H54 (cell line): Measurements from ENCODE around the gene BCL2.
A peak's percentile ranks its signal among the peaks of the same experiment; 100 is the strongest.

Experiments used
- DNase-seq: peaks from one replicate; pipeline ENCODE4 v3.0.0; 2011; ENCODE audit warnings: low spot score, mixed read lengths; ENCODE audit not compliant: insufficient read length
- FAIRE-seq: peaks from 3 replicates; lab custom pipeline; 2011; peaks lifted over from hg19 to GRCh38; lab: Jason Lieb, UNC
- POLR2A ChIP-seq: IDR thresholded peaks from 2 replicates; pipeline ENCODE4 v1.6.1; 2011; ENCODE audit warnings: low read depth, mild to moderate bottlenecking, low read length

Gene BCL2

GRCh38 chr18:63155169-63155852 lies 164.3 kb downstream of the BCL2 start:
- FAIRE-seq (no peak), DNase-seq (peak; percentile 44)

GRCh38 chr18:63154350-63155152 lies 165.0 kb downstream of the BCL2 start:
- no peak for FAIRE-seq
- no peak for TF ChIP-seq POLR2A

More at GRCh38 chr18:63155169-63155852, 164.3 kb downstream of the BCL2 start:
- TF ChIP-seq POLR2A: no peak

GRCh38 chr18:63152791-63153190 lies 166.8 kb downstream of the BCL2 start:
- TF ChIP-seq POLR2A: no peak
- no peak for DNase-seq

More at GRCh38 chr18:63154350-63155152, 165.0 kb downstream of the BCL2 start:
- DNase-seq: no peak

GRCh38 chr18:63152096-63152495 lies 167.5 kb downstream of the BCL2 start:
- DNase-seq (no peak), FAIRE-seq (no peak)

More at GRCh38 chr18:63152791-63153190, 166.8 kb downstream of the BCL2 start:
- FAIRE-seq: no peak

GRCh38 chr18:63151539-63151938 lies 168.0 kb downstream of the BCL2 start:
- FAIRE-seq (no peak), DNase-seq (no peak)
- no peak for TF ChIP-seq POLR2A

More at GRCh38 chr18:63152096-63152495, 167.5 kb downstream of the BCL2 start:
- TF ChIP-seq POLR2A: no peak

GRCh38 chr18:63150942-63151421 lies 168.6 kb downstream of the BCL2 start:
- no peak for TF ChIP-seq POLR2A
- DNase-seq: no peak
- FAIRE-seq: no peak

GRCh38 chr18:63150326-63150725 lies 169.2 kb downstream of the BCL2 start:
- TF ChIP-seq POLR2A: no peak
- FAIRE-seq: no peak
- no peak for DNase-seq

- TF ChIP-seq POLR2A: no peak
- DNase-seq (no peak), FAIRE-seq (no peak)
Observed at GRCh38 chr18:63149302-63149587, 170.3 kb downstream of the BCL2 start.

- FAIRE-seq (no peak), DNase-seq (no peak)
- TF ChIP-seq POLR2A: no peak
Observed at GRCh38 chr18:63148449-63149301, 170.9 kb downstream of the BCL2 start.

- DNase-seq (no peak), FAIRE-seq (no peak)
Observed at GRCh38 chr18:63147973-63148372, 171.6 kb downstream of the BCL2 start.

GRCh38 chr18:63146828-63147409 lies 172.7 kb downstream of the BCL2 start:
- no peak for FAIRE-seq
- no peak for TF ChIP-seq POLR2A
- no peak for DNase-seq

More at GRCh38 chr18:63147973-63148372, 171.6 kb downstream of the BCL2 start:
- no peak for TF ChIP-seq POLR2A

GRCh38 chr18:63145851-63146555 lies 173.6 kb downstream of the BCL2 start:
- DNase-seq: no peak
- TF ChIP-seq POLR2A: no peak
- no peak for FAIRE-seq

- FAIRE-seq (no peak), DNase-seq (no peak)
- TF ChIP-seq POLR2A: no peak
Observed at GRCh38 chr18:63145166-63145850, 174.3 kb downstream of the BCL2 start.
